ENCODE measurements around the gene KIF13A. TPM values are rescaled to one million over a fixed set of nuclear protein-coding genes. Genes with fewer than 3 reads are reported as not detected.
A peak's percentile ranks its signal among the peaks of the same experiment; 100 is the strongest.

Gene KIF13A
- total RNA-seq, 2 experiments from 2014 or later = 0.91 to 1.4 TPM

GRCh38 chr6:17995414-17995813 is 8.0 kb upstream of the KIF13A start:
- no peak overlapping the region for H3K27ac Mint-ChIP-seq
- H3K4me1 ChIP-seq (ENCODE audit: insufficient read depth, low read length) = no peaks in the 10 kb centered on the region
- no peak overlapping the region for H3K4me3 ChIP-seq (ENCODE audit: low read length)
- H3K36me3 Mint-ChIP-seq (ENCODE audit: low read depth) = no peaks in the 10 kb centered on the region
- H3K4me1 Mint-ChIP-seq (ENCODE audit: low read depth) = no peaks in the 10 kb centered on the region
- no peaks in the 10 kb centered on the region for H3K9me3 Mint-ChIP-seq
- peaks cover 77% of the 10 kb centered on the region for H3K27me3 Mint-ChIP-seq
- DNase-seq (no peak), ATAC-seq (ENCODE audit: poor library complexity) (no peak)
- H3K27ac ChIP-seq (ENCODE audit: low read depth in 1 of 2, low read length in 2 of 2) = no peak overlapping the region
- TF ChIP-seq CTCF (IDR thresholded peaks at IDR 0.05) = no peak
- H3K27me3 ChIP-seq (ENCODE audit: control insufficient read depth in 1 of 2, insufficient read depth in 2 of 2, low read length in 2 of 2) = peaks cover 6 to 10% of the 10 kb centered on the region in 2 experiments
- CTCF ChIA-PET = no interaction called here
- POLR2A ChIA-PET = no interaction called here
- H3K36me3 ChIP-seq (ENCODE audit: insufficient read depth, low read length) = no peaks in the 10 kb centered on the region
- no peaks in the 10 kb centered on the region for H3K9me3 ChIP-seq (ENCODE audit: control insufficient read depth in 1 of 2, insufficient read depth in 1 of 2, low read length in 2 of 2)
- intact Hi-C loops (cut with DNase I, micrococcal nuclease) = no loop called here
- no peak overlapping the region for H3K4me3 Mint-ChIP-seq

- Histone ChIP-seq H3K9me3 (ENCODE audit: control insufficient read depth in 1 of 2, insufficient read depth in 1 of 2, low read length in 2 of 2) (no peaks in the 10 kb centered on the region), H3K4me3 (ENCODE audit: low read length) (no peak overlapping the region), H3K27ac (ENCODE audit: low read depth in 1 of 2, low read length in 2 of 2) (no peak overlapping the region), H3K4me1 (ENCODE audit: insufficient read depth, low read length) (no peaks in the 10 kb centered on the region), H3K36me3 (ENCODE audit: insufficient read depth, low read length) (no peaks in the 10 kb centered on the region), H3K27me3 (ENCODE audit: control insufficient read depth in 1 of 2, insufficient read depth in 2 of 2, low read length in 2 of 2) (peaks cover 15 to 18% of the 10 kb centered on the region in 2 experiments)
- TF ChIP-seq CTCF (IDR thresholded peaks at IDR 0.05) = no peak
- ChIA-PET CTCF (no interaction called here), POLR2A (no interaction called here)
- Mint-ChIP-seq H3K4me3 (no peak overlapping the region), H3K9me3 (no peaks in the 10 kb centered on the region), H3K36me3 (ENCODE audit: low read depth) (no peaks in the 10 kb centered on the region), H3K4me1 (ENCODE audit: low read depth) (no peaks in the 10 kb centered on the region), H3K27me3 (peaks cover 75% of the 10 kb centered on the region), H3K27ac (no peak overlapping the region)
- intact Hi-C loops (cut with DNase I, micrococcal nuclease) = no loop called here
- ATAC-seq (ENCODE audit: poor library complexity) = no peak
- DNase-seq = no peak
These were observed 6.6 kb upstream of the KIF13A start for GRCh38 chr6:17994019-17994418.

GRCh38 chr6:17988422-17988944 is 1.0 kb upstream of the KIF13A start:
- Mint-ChIP-seq H3K4me3 (peak overlapping the region; percentile 94), H3K27me3 (peaks cover 74% of the 10 kb centered on the region)
- peak overlapping the region; percentile 40 for H3K4me3 ChIP-seq (ENCODE audit: low read length)

More at GRCh38 chr6:17988422-17988944, 1.0 kb upstream of the KIF13A start:
- H3K36me3 ChIP-seq (ENCODE audit: insufficient read depth, low read length) = no peaks in the 10 kb centered on the region
- no peak for DNase-seq
- peaks cover 23 to 46% of the 10 kb centered on the region in 2 experiments for H3K27me3 ChIP-seq (ENCODE audit: control insufficient read depth in 1 of 2, insufficient read depth in 2 of 2, low read length in 2 of 2)
- peaks cover 7% of the 10 kb centered on the region for H3K4me1 Mint-ChIP-seq (ENCODE audit: low read depth)
- no peak for ATAC-seq (ENCODE audit: poor library complexity)
- no peak for TF ChIP-seq CTCF (IDR thresholded peaks at IDR 0.05)
- no peak overlapping the region for H3K27ac Mint-ChIP-seq
- intact Hi-C loops (cut with DNase I, micrococcal nuclease) = no loop called here
- peaks cover 14% of the 10 kb centered on the region for H3K4me1 ChIP-seq (ENCODE audit: insufficient read depth, low read length)
- H3K27ac ChIP-seq (ENCODE audit: low read depth in 1 of 2, low read length in 2 of 2) = no peak overlapping the region
- CTCF ChIA-PET = no interaction called here
- no peaks in the 10 kb centered on the region for H3K9me3 Mint-ChIP-seq
- peaks cover 4% of the 10 kb centered on the region for H3K36me3 Mint-ChIP-seq (ENCODE audit: low read depth)
- POLR2A ChIA-PET = no interaction called here
- peaks cover 0 to 6% of the 10 kb centered on the region in 2 experiments for H3K9me3 ChIP-seq (ENCODE audit: control insufficient read depth in 1 of 2, insufficient read depth in 1 of 2, low read length in 2 of 2)

Data from CD4-positive, alpha-beta T cell (primary cell).